Endometrial microvascular endothelial cells (primary cell): Measurements from ENCODE around the gene GBP5. TPM values are rescaled to one million over a fixed set of nuclear protein-coding genes. Genes with fewer than 3 reads are reported as not detected.
"Not testable (repeated sequence)": the region's sequence is repeated elsewhere in the genome, so short reads cannot be mapped to it uniquely, and the experiment has no call there.

Experiments
- in situ Hi-C: cut with HindIII; loops from 2 replicates; pipeline ENCODE4 v1.10.0; 2017; ENCODE audit warnings: low sequenced_read_pairs, low pct_unique_long_range_greater_than_20kb; ENCODE audit errors: inconsistent ontology term
- total RNA-seq: library from RNA; depleted of rRNA; stranded (reverse); fragments of >200 nt; gene quantifications from one replicate; pipeline ENCODE4 v1.2.3, GENCODE V29; 2015; ENCODE audit errors: inconsistent ontology term

Gene GBP5
- total RNA-seq, 1 donor from 2014 or later = under 0.01 TPM

DNA sequence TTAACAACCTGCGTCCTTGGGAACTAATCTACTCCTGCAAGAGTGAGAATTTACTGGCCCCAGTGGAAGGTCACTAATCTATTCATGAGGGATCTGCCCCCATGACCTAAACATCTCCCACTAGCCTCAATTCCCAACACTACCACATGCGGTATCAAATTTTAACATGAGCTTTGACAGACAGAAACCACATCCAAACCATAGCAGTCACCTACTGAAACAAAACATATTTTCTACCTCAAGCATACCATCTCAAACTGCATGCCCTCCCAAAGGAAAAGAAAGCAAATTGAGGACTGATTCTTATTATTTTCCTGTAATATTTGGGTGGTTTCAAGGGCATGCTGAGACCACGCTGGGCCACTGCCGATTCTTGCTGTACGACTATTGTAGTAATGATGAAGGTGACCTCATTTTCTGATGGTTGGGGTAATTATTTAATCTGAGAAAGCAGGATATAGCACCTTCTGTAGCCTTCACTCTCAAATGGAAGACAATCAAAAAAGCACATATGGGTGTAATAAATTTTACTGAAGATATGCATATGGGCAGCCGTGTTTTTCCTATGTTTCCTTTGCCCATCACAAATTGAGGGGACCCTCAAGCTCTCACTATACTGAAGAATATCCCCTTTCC lies 13.2 kb upstream of the GBP5 start:
- in situ Hi-C loops = no loop called here

DNA sequence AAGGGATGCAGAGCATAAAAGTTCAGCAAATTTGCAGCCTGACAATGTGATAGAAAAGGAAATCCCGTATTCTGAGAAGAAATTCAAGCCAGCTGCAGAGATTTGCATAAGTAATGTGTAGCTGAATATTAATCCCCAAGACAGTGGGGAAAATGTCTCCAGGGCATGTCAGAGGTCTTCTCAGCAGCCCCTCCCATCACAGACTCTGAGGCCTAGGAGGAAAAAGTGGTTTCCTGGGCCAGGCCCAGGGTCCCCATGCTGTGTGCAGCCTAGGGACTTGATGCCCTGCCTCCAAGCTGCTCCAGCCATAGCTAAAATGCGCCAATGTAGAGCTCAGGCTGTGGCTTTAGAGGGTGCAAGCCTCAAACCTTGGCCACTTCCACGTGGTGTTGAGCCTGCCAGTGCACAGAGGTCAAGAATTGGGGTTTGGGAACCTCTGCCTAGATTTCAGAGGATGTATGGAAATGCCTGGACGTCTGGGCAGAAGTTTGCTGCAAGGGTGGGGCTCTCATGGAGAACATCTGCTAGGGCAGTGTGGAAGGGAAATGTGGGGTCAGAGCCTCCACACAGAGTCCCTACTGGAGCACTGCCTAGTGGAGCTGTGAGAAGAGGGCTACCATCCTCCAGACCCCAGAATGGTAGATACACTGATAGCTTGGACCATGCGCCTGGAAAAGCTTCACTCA lies 11.6 kb upstream of the GBP5 start:
- in situ Hi-C loops = not testable (repeated sequence)

DNA sequence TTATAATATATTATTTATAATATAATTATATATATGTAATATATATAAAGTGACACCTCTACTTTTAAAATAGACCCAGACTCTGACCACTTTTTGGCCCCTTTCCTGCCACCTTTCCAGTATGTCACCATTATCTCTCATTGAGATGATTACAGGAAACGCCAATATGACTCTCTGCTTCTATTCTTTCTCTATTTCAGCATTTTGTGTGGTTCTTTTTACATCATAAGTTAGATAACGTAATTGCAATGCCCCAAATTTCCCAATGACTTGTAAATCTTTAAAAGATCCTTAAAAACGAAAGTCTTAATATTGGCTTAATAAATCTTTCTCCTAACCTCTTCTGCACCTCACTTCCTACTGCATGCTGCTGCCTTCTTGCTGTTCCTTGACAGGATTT lies 8.1 kb upstream of the GBP5 start:
- in situ Hi-C loops = no loop called here

DNA sequence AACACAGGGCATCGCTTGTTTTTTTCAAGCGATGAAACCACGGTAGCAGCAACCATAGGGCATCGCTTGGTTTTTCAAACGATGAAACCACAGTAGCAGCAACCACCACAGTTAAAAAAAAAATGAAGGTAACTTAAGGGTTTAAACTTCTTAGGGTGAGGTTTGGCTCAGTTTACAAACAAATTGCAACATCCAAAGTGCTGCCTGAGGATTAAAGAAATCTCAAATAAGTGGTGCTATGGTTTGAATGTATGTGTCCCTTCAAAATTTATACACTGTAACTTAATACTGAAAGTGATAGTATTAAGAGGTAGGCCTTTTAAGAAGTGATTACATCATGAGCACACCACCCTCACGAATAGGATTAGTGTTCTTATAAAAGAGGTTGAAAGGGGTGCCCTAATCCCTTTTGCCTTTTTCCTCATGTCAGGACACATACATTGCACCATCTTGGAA lies 6.4 kb upstream of the GBP5 start:
- in situ Hi-C loops = no loop called here

DNA sequence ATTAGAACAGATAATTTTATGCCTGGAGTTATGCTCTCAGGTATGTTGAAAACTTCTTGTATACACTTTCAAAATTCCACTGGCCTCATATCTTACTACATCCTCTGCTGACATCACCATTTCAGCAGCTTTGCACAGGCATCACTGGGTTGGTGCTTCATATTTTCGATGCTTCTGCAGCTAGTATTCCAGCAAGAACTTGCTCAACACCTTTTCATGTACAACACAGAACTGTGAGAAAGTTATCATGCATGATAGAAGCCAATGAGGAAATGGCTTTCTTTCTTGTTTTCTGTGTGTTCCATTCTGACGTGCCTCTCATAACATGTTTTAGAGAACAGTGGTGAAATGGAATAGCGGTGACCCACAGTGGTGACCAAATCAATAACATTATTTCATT lies 5.1 kb upstream of the GBP5 start:
- in situ Hi-C loops = no loop called here

DNA sequence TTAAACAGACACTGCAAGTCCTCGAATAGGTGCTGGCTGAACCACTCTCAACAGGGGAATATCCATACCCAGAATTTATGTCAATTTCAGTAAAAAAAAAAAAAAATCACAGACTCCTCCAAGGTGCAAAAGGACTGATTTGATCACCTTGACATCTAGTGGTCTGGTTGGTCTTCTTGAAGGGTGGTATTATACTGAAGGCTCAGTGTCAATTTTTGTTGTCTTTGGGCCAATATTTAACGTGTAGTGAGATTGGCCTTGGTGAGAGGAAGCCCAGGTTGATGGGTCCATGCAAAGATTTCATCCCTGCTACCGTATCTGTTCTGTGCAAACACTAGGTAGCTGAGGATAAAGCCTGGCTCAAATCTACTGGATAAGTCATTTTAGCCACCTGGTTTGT lies 4.0 kb upstream of the GBP5 start:
- in situ Hi-C loops = no loop called here

DNA sequence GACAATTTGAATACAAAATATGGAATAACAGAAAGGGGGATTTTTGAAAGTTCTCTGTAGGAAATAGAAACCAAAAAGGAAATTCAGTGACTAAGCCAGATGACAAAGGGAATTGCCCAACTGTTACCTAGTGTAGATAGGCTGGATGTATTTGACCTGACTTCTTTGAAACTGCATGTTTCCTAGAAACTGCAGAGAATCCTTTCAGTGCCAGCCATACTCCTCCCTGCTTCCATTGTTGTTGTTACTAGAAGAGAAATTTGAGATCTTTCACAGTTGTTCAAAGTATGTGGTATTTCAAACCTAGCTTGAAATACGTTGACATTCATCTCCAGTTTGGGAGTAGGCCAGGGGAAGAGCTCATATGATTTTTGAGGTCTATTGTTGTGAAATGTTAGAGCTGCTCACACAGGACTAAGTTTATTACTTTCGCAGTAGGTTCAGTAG lies 1.8 kb upstream of the GBP5 start:
- in situ Hi-C loops = no loop called here

DNA sequence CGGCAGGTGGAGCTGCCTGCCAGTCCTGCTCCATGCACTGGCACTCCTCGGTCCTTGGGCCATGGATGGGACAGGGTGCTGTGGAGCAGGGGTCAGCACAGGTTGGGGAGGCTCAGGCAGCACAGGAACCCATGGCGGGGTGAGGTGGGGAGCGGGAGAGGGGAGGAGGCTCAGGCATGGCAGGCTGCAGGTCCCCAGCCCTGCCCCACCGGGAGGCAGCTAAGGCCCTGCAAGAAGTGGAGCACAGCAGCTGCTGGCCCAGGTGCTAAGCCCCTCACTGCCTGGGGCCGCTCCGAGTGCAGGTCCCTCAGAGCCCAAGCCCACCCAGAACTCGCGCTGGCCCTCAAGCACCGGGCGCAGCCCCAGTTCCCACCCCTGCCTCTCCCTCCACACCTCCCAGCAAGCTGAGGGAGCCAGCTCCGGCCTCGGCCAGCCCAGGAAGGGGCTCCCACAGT lies 691 bp upstream of the GBP5 start:
- in situ Hi-C loops = no loop called here

DNA sequence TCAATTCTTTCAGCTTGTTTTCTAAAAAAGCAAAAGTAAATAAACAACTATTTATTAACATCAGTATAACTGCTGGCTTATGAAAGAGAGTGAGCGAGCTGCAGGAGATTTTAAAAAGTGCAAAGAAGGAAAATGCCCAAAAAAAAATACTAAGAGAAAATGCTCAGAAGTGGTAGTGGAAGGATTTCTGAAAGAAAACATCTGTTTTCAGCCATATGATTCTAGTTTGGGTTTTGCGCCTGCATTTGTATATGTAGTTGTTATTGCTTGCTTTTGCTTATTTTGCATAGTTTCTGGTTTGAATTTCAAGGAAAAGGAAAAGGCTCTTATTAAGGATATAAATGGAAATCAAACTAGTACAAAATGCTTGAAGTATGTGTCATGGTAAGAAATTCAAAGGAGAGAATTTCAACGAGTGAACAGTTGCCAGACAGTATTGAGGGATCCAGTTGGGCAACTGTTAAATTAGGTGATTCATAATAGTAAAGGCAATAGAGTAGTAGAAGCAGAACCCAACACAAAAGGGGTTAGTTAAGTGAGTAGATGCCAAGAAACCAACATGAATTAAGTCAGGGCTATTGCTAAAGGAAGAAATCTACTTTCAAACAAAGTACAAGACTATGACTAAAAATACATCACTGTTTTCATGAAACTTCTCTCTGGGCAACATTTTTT lies 1.2 kb downstream of the GBP5 start:
- in situ Hi-C loops = no loop called here

DNA sequence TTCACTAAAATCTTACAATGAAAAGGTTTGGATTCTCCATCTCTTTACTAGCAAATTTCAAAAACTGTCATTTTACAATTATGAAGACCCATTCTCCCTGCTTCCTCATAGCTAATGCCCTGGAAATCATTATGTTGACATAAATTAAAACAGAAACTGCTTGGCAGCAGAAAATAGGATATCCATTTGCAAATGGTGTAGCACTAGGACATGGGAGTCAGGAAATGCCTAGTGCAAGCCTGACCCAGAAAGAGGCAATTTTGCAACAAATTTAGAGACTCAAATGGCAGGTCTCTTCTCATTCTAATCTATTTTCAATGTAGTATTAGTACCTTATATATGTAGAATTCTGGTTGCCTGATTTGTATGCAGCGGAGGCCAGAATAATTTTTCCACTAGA lies 2.2 kb downstream of the GBP5 start:
- in situ Hi-C loops = no loop called here

DNA sequence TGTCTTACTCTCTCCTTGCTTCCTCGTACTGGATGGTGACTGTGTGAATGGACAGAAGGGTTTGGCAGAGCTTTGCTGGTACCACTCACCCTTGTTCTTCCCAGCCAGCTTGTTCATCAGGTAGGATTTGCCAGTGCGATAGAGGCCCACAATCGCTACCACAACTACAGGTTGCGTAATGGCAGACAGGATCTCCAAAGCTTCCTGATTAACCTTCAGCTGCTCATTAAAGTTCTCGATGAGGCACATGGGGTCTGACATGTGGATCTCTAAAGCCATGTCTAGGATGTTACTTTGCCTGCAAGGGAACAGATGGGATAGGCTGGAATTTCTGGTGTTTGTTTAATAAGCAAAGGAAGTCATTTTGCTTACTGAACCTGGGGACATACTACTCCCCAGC lies 3.4 kb downstream of the GBP5 start:
- in situ Hi-C loops = no loop called here

DNA sequence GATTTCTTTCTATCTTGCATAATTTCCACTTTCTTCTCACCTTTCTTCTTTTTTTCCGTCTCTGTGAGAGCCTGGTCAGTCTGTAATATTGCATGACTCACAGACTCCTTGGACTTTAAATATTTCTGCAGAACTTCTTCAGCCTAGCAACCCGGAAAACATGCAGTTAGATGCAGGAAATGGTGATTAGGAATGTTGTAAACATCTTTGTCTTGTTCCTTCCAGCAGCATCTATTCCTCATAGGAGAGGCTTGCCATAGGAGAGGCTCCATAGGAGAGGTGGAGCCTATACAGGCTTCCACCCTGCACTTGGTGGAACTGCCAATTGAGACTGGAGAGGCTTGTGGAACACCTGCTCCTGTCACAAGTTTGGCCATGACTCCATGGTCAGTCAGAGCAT lies 10.0 kb downstream of the GBP5 start:
- in situ Hi-C loops = no loop called here

DNA sequence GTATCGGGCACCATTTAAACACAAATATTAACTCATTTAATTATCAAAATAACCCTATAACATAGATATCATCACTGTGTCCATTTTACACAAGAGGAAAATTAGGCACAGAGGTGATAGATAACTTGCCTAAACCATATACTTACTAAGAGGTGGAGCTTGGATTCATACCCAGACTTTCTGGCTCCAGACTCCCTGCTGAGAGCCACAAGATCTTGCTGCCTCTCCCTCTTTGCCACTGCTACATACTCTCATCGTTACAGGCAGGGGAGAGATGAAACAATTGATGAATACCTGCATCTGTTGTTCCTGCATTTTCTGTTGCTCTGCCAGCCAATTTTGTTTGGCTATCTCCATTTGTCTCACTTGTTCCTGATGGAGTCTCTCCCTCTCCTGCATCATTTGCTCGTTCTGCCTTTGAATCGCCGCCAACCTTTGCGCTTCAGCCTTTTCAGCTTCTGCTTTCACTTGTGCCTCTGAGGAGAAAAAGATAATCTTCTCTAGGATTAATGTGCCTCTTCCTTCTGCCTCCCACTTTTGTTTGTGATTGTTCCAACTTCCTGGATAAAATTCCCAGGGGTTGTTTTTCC lies 10.6 kb downstream of the GBP5 start:
- in situ Hi-C loops = no loop called here

DNA sequence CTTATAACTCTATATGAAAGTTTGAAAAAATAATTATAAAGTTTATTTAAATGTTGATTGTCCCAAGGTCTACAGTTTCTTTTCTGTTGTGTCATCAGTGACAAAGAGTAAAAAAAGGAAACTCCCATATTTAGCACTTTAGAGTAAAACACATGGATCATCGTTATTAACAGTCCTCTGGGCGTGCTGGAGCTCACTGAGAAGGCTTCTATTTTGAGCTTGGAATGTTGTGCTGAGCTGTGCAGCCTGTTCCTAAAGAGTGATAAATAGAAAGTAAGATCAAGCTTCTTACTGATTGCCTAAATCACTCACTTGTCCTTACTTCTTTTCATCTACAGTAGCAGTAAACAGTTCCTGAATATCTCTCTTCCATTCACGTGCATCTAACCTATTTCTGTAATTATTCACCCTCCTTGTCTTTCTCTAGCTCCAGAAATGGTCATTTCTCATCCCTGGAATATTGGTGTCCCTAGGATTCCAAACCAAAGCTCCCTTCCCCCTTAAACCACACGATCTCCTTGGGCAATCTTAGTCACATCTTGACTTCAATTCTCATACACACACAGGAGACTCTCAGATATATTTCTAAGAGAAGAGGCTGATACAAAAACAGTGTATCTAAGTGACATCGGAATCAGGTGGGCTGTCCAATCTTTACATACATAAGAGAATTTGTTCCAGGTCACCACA lies 11.9 kb downstream of the GBP5 start:
- in situ Hi-C loops = no loop called here

DNA sequence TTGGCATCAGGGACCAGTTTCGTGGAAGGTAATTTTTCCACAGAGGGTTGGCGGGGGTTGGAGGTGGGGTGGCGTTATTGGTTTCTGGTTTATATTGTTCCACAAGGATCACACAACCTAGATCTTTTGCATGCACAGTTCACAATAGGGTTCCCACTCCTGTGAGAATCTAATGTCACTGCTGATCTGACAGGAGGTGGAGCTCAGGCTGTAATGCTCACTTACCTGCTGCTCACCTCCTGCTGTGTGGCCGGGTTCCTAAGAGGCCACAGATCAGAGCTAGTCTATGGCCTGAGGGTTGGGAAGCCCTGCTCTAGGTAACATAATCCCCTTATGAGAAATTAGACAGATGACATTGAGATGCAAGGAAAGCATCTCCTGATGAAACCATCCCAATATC lies 12.6 kb downstream of the GBP5 start:
- in situ Hi-C loops = no loop called here

DNA sequence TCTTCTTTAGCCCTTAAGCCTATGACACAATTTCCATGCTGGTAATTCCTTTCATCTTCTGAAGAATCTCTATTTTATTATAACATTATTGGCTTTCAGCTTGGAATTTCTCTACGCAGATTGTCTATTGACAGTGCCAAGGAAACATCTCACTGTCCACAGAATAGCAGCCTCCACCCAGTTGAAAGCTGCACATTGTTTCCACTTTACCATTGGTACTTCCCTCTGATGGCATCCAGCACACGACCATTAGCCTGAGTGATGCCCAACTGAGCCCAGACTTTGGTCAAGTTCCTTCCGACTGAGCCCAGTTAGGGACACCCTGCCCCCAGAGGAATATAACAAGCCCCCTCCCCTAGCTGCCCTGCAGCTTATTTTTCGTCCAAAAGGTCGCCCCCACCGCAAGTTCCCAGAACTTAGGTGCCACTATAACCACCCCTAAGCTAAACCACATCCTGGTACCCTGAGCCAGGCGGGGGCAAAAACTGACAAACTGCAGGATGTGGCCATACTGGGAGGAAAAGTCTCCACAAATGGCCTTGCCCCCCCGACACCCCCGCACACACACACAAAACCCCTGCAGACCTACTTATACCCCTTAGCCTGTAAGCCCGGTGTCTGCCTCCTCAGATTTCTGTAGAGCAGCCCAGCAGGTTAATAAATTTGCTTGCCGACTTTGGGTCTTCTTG lies 13.2 kb downstream of the GBP5 start:
- in situ Hi-C loops = no loop called here

DNA sequence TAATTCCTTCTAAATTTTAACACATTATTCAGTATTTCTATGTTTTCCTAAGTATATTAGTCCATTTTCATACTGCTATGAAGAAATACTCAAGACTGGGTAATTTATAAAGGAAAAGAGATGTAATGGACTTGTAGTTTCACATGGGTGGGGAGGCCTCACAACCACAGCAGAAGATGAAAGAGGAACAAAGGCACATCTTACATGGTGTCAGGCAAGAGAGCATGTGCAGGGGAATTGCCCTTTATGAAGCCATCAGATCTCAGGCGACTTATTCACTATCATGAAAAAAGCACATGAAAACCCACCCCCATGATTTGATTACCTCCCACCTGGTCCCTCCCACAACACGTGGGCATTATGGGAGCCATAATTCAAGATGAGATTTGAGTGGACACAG lies 15.6 kb downstream of the GBP5 start:
- in situ Hi-C loops = no loop called here

DNA sequence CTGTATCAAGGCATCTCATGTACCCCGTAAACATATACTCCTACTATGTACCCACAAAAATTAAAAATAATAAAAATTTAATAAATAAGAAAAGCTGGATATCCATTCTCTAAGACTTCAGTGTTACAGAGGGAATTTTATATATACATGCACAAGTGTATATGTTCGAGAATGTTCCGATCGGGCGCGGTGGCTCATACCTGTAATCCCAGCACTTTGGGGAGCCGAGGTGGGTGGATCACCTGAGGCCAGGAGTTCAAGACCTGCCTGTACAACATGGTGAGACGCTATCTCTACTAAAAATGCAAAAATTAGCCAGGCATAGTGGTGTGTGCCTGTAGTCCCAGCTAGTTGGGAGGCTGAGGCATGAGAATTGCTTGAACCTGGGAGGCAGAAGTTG lies 17.1 kb downstream of the GBP5 start:
- in situ Hi-C loops = not testable (repeated sequence)
